AG09309 (cell line): ENCODE results near the gene GSTP1.
"Not testable (repeated sequence)": the region's sequence is repeated elsewhere in the genome, so short reads cannot be mapped to it uniquely, and the experiment has no call there.

ENCODE experiments used
- DNase-seq: peaks from one replicate; pipeline ENCODE4 v3.0.0-alpha.2; 2010; ENCODE audit warnings: low read depth
- H3K4me3 ChIP-seq: 2 replicates; pipeline ENCODE4 v1.5.1; 2011; ENCODE audit warnings: mild to moderate bottlenecking, low read depth, low read length, moderate library complexity; ENCODE audit not compliant: control insufficient read depth
- TF ChIP-seq, protein P1 (sequence below): IDR thresholded peaks from 2 replicates; pipeline ENCODE4 v1.5.1; 2011; ENCODE audit warnings: mild to moderate bottlenecking, low read depth, low read length, inconsistent platforms; ENCODE audit not compliant: insufficient read depth, control insufficient read depth; ENCODE audit errors: missing control alignments

Gene GSTP1

DNA sequence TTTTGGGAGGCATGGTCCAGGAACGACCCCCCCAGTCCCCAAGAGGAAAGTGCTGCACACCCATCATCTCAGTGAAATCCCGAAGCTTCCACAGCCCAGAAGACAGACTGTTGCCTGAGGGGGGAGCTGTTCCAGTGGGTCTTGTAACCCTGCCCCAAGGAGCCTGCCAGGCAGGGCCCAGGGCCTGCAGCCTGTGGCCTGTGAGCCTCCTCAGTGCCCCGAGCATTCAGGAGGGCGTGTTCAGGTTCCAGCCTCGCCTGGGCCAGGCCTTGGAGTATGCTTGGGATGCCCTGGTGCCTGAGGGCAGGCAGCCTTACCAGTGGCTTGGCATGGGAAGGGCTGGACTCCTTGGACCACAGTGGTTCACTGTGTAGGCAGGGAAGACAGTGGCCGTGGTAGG, 42.4 kb upstream of the GSTP1 start:
- no peak for DNase-seq
- TF ChIP-seq, protein P1, sequence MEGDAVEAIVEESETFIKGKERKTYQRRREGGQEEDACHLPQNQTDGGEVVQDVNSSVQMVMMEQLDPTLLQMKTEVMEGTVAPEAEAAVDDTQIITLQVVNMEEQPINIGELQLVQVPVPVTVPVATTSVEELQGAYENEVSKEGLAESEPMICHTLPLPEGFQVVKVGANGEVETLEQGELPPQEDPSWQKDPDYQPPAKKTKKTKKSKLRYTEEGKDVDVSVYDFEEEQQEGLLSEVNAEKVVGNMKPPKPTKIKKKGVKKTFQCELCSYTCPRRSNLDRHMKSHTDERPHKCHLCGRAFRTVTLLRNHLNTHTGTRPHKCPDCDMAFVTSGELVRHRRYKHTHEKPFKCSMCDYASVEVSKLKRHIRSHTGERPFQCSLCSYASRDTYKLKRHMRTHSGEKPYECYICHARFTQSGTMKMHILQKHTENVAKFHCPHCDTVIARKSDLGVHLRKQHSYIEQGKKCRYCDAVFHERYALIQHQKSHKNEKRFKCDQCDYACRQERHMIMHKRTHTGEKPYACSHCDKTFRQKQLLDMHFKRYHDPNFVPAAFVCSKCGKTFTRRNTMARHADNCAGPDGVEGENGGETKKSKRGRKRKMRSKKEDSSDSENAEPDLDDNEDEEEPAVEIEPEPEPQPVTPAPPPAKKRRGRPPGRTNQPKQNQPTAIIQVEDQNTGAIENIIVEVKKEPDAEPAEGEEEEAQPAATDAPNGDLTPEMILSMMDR: no peak
- H3K4me3 ChIP-seq: no peak overlapping the region

DNA sequence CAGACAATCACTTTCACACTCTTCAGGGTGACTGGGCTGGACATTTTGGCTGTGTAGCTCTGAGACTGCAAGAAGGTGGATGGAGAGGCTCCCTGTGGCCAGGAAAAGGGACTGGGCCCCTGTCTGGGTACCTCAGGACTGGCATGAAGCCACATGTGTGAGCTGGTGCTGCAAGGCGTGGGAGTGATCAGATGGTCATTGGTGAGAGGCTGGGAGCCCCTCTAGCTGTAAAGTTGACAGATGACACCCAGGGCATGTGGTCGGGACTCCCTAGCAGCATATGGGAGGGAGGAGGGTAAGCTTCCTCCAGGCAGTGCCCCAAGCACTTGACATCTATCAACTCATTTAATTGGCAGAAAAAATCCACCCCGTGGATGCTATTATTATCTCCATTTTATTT, 41.4 kb upstream of the GSTP1 start:
- TF ChIP-seq, protein P1: no peak
- no peak overlapping the region for H3K4me3 ChIP-seq
- DNase-seq: no peak

DNA sequence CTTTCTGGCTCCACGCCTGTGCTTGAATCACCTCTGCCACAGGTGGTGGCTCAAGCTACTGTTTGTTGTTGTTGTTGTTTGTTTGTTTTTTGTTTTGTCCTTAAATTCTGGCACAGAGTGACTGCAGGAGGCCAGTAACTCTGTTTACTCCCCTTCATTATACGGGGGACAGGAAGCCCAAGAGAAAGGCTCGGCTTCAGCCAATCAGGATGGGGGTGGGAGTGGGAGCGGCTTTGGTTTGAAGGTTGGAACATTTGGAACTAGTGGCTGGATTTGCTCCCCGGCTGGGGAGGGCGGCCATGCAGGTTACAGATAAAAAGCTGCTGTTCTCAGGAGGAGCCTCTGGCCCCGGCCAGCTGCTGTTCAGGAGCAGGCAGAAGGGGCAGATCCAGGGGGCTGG, 40.6 kb upstream of the GSTP1 start:
- TF ChIP-seq, protein P1: no peak
- no peak for DNase-seq

DNA sequence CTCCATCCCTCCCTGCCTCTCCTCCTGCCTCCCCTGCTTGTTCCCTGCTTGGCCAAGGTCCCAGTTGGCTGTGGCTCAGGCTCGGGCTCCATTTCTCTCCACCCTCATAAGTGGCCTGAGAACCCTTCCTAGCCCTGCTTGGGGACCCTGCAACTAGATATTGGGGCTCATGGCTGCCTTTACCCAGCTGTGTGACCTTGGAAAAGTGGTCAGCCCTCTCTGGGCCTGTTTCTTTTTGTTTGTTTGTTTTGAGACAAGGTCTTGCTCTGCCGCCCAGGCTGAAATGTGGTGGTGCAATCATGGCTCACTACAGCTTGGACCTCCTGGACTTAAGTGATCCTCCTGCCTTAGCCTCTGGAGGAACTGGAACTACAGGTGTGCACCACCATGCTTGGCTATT, 40.0 kb upstream of the GSTP1 start:
- no peak for DNase-seq
- H3K4me3 ChIP-seq: no peak overlapping the region
- TF ChIP-seq, protein P1: no peak

More for the DNA sequence above, 40.6 kb upstream of the GSTP1 start:
- H3K4me3 ChIP-seq: no peak overlapping the region

DNA sequence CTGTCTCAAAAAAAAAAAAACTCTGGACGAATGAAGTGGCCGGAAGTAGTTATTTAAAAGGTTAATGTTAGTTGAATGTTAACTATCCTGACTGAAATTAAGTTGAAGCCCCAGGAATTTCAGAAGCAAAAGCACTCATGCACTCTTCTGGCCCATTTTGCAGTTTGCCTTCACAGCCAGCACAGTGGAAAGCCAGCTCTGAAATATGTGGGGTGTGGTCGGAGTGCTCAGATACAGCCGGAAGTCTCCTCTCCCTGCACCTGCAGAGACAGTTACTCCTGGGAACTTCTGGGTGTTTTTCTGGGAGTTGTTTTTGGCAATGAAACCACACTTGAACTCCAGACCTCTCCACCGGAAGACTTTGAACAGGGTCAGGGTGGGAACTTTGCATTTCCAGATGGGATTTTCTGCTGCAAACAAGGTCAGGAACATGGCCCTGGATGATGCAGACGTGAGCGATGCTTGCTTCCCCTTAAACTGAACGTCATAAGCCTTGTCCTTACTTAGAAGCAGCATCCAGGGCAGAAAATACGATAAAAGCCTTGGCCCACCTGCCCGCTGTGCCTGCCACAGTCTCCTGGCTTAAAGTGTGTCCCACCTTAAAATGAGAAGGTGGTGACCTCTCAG, 38.9 kb upstream of the GSTP1 start:
- TF ChIP-seq, protein P1: no peak
- no peak for DNase-seq
- no peak overlapping the region for H3K4me3 ChIP-seq

DNA sequence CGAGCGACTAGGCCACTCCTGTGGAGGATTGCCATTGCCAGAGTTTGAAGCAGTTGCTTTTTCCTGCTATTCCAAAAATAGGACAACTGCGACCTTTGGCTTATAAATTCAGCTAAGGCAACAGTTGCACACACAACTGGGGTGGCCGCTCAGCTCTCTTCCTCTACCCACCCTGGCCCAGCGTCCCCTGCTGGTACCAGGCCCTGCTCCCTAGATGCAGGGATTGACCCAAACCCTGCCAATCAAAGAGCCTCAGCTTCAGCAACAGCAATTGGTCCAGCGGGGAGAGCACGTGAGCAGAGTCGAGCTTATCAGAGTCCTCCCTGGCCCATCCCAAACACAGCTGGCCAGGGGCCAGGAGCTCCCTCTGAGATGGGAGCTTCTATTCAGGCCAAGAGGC, 38.3 kb upstream of the GSTP1 start:
- TF ChIP-seq, protein P1: no peak
- H3K4me3 ChIP-seq: no peak overlapping the region
- DNase-seq: no peak

DNA sequence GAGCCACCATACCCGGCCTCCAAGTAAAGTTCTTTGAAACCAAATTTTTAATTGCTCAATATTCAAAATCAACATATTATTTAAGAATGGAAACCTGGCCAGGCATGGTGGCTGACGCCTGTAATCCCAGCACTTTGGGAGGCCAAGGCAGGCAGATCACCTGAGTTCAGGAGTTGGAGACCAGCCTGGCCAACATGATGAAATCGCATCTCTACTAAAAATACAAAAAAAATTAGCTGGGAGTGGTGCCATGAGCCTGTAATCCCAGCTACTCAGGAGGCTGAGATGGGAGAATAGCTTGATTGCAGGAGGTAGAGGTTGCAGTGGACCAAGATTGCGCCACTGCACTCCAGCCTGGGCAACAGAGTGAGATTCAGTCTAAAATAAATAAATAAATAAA, 35.5 kb upstream of the GSTP1 start:
- not testable (repeated sequence) for H3K4me3 ChIP-seq, DNase-seq
